Keratinocyte (primary cell): ENCODE data around the gene ZNF486. TPM values are rescaled to one million over a fixed set of nuclear protein-coding genes. Genes with fewer than 3 reads are reported as not detected.

Experiments used
- DNase-seq: peaks from one replicate; pipeline ENCODE4 v3.0.0-alpha.2; 2011; ENCODE audit warnings: low read depth, missing footprints, low spot score
- FAIRE-seq: peaks from 2 replicates; lab custom pipeline; 2011; peaks lifted over from hg19 to GRCh38; lab: Jason Lieb, UNC
- H2AFZ ChIP-seq: 2 replicates; pipeline ENCODE4 v1.6.0; 2012; ENCODE audit warnings: low read length, control low read depth, inconsistent platforms; ENCODE audit not compliant: control insufficient read depth
- H3K27ac ChIP-seq: 2 replicates; pipeline ENCODE4 v1.5.1; 2011; ENCODE audit warnings: low read length; ENCODE audit not compliant: control insufficient read depth, insufficient read depth
- H3K27me3 ChIP-seq: 3 replicates; pipeline ENCODE4 v1.6.0; 2011; ENCODE audit warnings: low read length; ENCODE audit not compliant: control insufficient read depth, insufficient read depth; ENCODE audit errors: extremely low read depth
- H3K36me3 ChIP-seq, 2 experiments: 2 replicates in 1 of 2; 3 replicates in 1 of 2; pipeline ENCODE4 v1.5.1; 2011; ENCODE audit warnings: low read length in 2 of 2, mild to moderate bottlenecking in 1 of 2; ENCODE audit not compliant: control insufficient read depth in 2 of 2, insufficient read depth in 2 of 2; ENCODE audit errors: extremely low read depth in 1 of 2
- H3K4me1 ChIP-seq: 3 replicates; pipeline ENCODE4 v1.5.1; 2011; ENCODE audit warnings: low read length; ENCODE audit not compliant: control insufficient read depth, insufficient read depth; ENCODE audit errors: extremely low read depth
- H3K4me2 ChIP-seq: 3 replicates; pipeline ENCODE4 v1.6.0; 2011; ENCODE audit warnings: low read depth, low read length; ENCODE audit not compliant: control insufficient read depth, insufficient read depth; ENCODE audit errors: extremely low read depth
- H3K4me3 ChIP-seq, 3 experiments: fragments of 200-600 bp in 1 of 3; sonication (generic) in 1 of 3; 2 replicates in 2 of 3; 3 replicates in 1 of 3; pipeline ENCODE4 v1.5.1; 2011 to 2016; ENCODE audit warnings: low read length in 3 of 3, mild to moderate bottlenecking in 3 of 3, control low read depth in 2 of 3, inconsistent platforms in 1 of 3, low read depth in 1 of 3, mixed read lengths in 1 of 3, mixed run types in 1 of 3, moderate library complexity in 1 of 3; ENCODE audit not compliant: control insufficient read depth in 2 of 3, insufficient read depth in 2 of 3; ENCODE audit errors: extremely low read depth in 1 of 3
- H3K79me2 ChIP-seq: 2 replicates; pipeline ENCODE4 v1.6.0; 2012; ENCODE audit warnings: low read length; ENCODE audit not compliant: control insufficient read depth, insufficient read depth
- H3K9ac ChIP-seq: 3 replicates; pipeline ENCODE4 v1.6.0; 2011; ENCODE audit warnings: low read length; ENCODE audit not compliant: control insufficient read depth, insufficient read depth; ENCODE audit errors: extremely low read depth
- H3K9me1 ChIP-seq: 3 replicates; pipeline ENCODE4 v1.6.0; 2011; ENCODE audit warnings: low read length; ENCODE audit not compliant: control insufficient read depth, insufficient read depth; ENCODE audit errors: extremely low read depth
- H3K9me3 ChIP-seq: 2 replicates; pipeline ENCODE4 v1.5.1; 2012; ENCODE audit warnings: low read depth, low read length; ENCODE audit not compliant: control insufficient read depth
- H4K20me1 ChIP-seq: 3 replicates; pipeline ENCODE4 v1.6.0; 2011; ENCODE audit warnings: low read length; ENCODE audit not compliant: control insufficient read depth, insufficient read depth; ENCODE audit errors: extremely low read depth
- CTCF ChIP-seq, 3 experiments: IDR thresholded peaks in 1 of 3; conservative IDR thresholded peaks in 1 of 3; optimal IDR thresholded peaks in 1 of 3; 2 replicates in 2 of 3; 3 replicates in 1 of 3; pipeline versions ENCODE3 to v1.5.1; 2011; ENCODE audit warnings: low read length in 3 of 3, mild to moderate bottlenecking in 3 of 3, moderate library complexity in 2 of 3, control low read depth in 1 of 3, inconsistent platforms in 1 of 3; ENCODE audit not compliant: insufficient read depth in 2 of 3; ENCODE audit errors: extremely low read depth in 1 of 3
- EZH2 ChIP-seq: IDR thresholded peaks from one replicate; pipeline ENCODE4 v1.6.1; 2012; ENCODE audit warnings: inconsistent platforms, mild to moderate bottlenecking, low read length, moderate library complexity
- dilution Hi-C: fragments of 300-500 bp; cut with MboI; formaldehyde crosslinking; loops from one replicate; pipeline ENCODE4 v1.7.0; 2020; ENCODE audit warnings: low sequenced_read_pairs; ENCODE audit not compliant: extremely low pct_ligation_motif_present
- polyA plus RNA-seq, 5 experiments: library from polyadenylated mRNA; depleted of rRNA in 3 of 5; stranded (reverse) in 3 of 5; stranded (forward) in 1 of 5; unstranded in 1 of 5; fragments of >200 nt; gene quantifications; 1 replicate in 1 of 5; 2 replicates in 3 of 5; 3 replicates in 1 of 5; pipeline versions ENCODE4 v1.2.1 to v1.2.3, GENCODE V29; 2011 to 2012; ENCODE audit warnings: missing spikeins in 2 of 5, low read depth in 1 of 5, low replicate concordance in 1 of 5

Gene ZNF486
- polyA plus RNA-seq, 1 donor (not counting 4 experiments of a cell fraction or from before 2014, with no cell fraction given) = 5.4 TPM

GRCh38 chr19:20164456-20164855, 2.6 kb upstream of the ZNF486 start:
- no peak overlapping the region for H3K4me3 ChIP-seq
- no peaks in the 10 kb centered on the region for H3K36me3 ChIP-seq
- no peak for DNase-seq
- H3K27me3 ChIP-seq = no peaks in the 10 kb centered on the region
- H4K20me1 ChIP-seq = no peaks in the 10 kb centered on the region
- no peaks in the 10 kb centered on the region for H3K9me1 ChIP-seq
- no peak overlapping the region for H3K27ac ChIP-seq
- peaks cover 5% of the 10 kb centered on the region for H3K79me2 ChIP-seq
- no peak overlapping the region for H2AFZ ChIP-seq
- TF ChIP-seq CTCF (optimal IDR thresholded peaks at IDR 0.05 in 1 of 3, IDR thresholded peaks at IDR 0.05 in 1 of 3, conservative IDR thresholded peaks at IDR 0.05 in 1 of 3; ENCODE audit: extremely low read depth in 1 of 3, insufficient read depth in 2 of 3, low read length in 3 of 3) (no peak), EZH2 (no peak)
- no peak overlapping the region for H3K4me2 ChIP-seq
- H3K9me3 ChIP-seq = no peaks in the 10 kb centered on the region
- no peaks in the 10 kb centered on the region for H3K4me1 ChIP-seq
- dilution Hi-C loops = no loop called here
- no peak for FAIRE-seq
- H3K9ac ChIP-seq = no peak overlapping the region

DNA sequence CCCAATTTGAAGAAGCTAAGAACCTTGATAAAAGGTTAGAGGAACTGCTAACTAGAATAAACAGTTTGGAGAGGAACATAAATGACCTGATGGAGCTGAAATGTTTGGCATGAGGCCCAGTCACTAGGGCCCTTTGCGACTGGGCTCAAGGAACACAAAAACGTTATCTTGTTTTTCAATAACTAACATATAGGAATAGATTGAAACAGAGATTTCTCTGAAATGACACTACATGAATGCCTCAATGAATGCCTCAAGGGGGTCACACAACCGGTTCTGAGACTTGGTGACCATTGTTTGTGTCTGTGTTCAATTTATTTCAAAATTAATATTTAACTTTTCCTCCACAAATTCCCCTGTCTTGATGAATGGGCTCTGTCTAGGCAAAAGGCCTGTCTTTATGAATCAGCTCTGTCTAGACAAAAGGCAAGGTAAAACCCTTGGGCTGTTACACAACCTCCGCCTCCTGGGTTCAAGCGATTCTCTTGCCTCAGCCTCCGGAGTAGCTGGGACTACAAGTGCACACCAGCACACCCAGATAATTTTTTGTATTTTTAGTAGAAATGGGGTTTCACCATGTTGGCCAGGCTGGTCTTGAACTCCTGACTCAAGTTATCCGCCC, 932 bp upstream of the ZNF486 start:
- Histone ChIP-seq H4K20me1 (no peaks in the 10 kb centered on the region), H3K9me1 (no peaks in the 10 kb centered on the region), H3K4me2 (no peak overlapping the region), H3K27ac (no peak overlapping the region), H3K27me3 (no peaks in the 10 kb centered on the region), H3K9me3 (no peaks in the 10 kb centered on the region), H3K79me2 (peaks cover 6% of the 10 kb centered on the region), H3K4me1 (peaks cover 2% of the 10 kb centered on the region), H3K9ac (no peak overlapping the region), H2AFZ (no peak overlapping the region), H3K36me3 (no peaks in the 10 kb centered on the region), H3K4me3 (no peak overlapping the region)
- no peak for FAIRE-seq
- DNase-seq = no peak
- TF ChIP-seq EZH2 (no peak), CTCF (optimal IDR thresholded peaks at IDR 0.05 in 1 of 3, IDR thresholded peaks at IDR 0.05 in 1 of 3, conservative IDR thresholded peaks at IDR 0.05 in 1 of 3; ENCODE audit: extremely low read depth in 1 of 3, insufficient read depth in 2 of 3, low read length in 3 of 3) (no peak)
- dilution Hi-C loops = no loop called here
